Fibroblast of upper back skin (primary cell): ENCODE results near the gene DLGAP1.
A peak's percentile ranks its signal among the peaks of the same experiment; 100 is the strongest.

ENCODE experiments used
- DNase-seq: peaks from one replicate; pipeline ENCODE4 v3.0.0-alpha.2; 2013

Gene DLGAP1

GRCh38 chr18:3552305-3552704 lies 902.8 kb downstream of the DLGAP1 start:
- no peak for DNase-seq

GRCh38 chr18:3547891-3548615 lies 907.1 kb downstream of the DLGAP1 start:
- peak; percentile 29 for DNase-seq

DNA sequence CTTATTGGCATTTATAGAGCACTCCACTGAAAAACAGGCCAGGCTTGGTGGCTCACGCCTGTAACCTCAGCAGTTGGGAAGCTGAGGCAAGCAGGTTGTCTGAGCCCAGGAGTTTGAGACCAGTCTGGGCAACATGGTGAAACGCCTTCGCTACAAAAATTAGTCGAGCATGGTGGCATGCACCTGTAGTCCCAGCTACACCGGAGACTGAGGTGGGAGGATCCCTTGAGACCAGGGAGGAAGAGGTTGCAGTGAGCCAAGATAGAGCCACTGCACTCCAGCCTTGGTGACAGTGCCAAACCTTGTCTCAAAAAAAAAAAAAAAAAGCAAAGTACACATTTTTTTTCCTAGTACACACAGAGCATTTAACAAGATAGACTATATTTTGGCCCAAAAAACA lies 909.0 kb downstream of the DLGAP1 start:
- DNase-seq, result no peak

DNA sequence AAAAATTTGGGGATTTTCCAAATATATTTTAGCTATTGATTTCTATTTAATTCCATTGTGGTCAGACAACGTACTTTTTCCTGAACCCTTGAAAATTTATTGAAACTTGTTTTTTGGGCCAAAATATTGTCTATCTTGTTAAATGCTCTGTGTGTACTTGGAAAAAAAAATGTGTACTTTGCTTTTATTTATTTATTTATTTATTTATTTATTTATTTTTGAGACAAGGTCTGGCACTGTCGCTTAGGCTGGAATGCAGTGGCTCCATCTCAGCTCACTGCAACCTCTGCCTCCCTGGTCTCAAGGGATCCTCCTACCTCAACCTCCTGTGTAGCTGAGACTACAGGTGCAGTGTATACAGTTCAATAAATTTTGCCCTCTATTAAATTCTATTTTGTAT lies 910.6 kb downstream of the DLGAP1 start:
- no peak for DNase-seq

DNA sequence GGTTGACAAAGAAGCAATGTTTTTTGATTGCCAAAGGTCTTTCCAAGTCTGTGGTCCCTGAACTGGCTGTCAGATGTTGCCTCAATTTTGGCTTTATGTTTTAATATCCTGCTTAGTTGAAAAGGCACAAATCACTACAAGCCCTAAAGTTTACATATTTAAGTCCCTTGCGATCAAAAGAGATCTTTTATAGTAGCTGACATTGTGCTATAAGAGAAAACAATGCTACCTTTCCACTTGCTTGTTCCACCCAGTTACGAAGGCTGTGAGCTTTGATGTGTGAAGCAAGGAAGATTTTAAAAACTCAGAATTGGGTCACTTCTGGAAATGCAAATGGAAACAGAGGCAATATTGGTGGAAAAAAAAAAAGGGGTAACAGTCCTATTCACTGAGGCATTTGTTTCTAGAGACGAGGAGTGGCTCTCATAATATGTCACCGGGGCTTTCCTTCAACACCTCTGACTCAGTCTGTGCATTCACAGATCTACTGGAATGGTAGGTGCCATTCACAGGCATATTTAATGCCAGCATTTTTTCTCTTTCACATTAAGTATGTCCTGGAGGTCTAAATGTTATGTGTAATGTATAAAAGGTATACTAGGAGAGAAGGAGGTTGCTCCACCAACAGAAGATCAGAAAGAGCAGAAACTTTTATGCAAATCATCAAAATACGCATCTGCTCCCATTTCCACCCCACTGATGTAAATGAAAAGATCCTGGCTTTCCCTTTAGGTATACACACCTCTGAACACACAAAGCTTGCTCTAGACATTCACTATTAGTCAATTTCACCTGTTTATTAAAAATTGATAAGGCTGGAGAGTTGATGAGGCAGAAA lies 913.3 kb downstream of the DLGAP1 start:
- no peak for DNase-seq

DNA sequence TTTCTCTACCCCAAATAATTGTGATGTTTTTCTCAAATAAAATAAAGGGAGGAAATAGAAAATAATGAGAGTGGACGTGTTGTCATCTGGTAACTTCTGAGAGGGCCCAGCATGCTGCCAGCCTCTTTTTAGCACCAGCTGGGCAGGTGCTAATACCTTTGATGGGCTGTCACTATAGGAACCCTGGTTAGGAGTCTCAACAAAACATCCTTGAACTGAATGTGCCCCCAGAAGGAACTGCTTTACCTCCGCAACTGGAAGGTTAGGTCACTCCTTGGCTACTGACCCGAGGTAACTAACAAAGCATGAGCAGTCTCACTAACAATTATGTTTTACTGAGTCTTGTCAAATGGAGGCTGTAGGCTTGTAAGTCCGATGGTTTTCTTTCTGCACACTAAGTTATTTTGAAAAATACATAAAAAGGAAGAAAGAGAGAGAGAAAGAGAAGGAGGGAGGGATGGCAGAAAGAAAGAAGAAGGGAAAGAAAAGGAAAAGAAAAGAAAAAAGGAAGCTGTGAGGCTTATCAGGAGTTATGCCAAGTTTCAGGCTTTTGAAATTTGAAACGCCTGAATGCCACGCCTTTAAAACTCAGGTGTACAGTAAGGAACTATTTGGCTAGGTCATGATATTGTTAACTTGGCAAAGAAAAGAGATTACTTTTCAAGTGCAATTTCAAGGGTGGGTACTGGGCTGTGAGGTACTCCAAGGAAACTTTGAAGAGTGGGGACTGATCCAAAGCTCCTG lies 914.1 kb downstream of the DLGAP1 start:
- DNase-seq, result no peak

DNA sequence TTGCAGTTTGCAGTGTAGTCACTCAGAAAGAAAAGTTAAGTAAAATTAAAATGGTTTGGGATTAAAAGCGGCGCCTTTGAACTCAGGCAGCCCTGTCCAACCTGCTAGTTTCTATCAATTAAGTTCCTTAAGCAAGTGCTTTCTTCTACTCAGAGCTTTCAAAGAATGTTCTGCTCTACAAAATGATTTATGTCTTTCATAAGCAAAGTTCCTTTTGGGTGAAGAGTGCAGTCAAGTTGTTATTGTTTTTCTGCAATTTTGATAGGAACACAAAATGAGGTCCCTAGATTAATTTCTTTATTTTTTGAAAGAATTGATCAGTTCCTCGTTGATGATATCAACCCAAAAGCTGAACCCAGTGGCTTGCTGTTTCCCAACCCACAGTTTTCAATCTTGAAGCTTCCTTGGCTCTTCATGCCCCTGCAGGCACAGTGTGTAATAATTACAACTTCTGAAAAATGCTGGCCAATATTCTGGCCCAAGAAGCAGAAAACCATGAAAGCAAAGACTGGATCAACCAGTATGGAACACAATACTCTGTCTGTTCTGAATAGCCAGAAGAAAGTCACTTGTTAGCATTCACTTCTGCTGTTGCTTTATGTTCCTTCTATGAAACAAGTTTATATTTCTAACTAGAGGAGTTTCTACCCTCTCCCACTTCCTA lies 916.0 kb downstream of the DLGAP1 start:
- DNase-seq, result no peak

DNA sequence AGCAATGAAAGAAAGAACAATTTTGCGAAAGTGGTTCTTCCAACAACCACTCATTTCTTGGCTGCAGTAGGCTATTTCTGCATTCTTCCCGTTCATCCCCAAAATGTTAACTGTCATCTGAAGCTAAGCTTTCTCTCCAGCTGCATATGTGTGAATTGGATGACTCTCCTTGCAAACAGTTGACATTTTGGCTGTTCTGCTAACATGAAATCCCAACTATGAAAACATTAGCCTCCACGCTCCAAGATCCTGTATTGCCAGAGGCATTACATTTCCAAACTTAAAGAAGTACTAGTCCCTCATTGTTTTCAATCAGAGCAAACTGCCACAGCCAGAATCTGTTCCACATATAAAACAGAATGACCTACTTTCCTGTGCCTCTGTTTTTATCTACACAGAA lies 916.7 kb downstream of the DLGAP1 start:
- no peak for DNase-seq

DNA sequence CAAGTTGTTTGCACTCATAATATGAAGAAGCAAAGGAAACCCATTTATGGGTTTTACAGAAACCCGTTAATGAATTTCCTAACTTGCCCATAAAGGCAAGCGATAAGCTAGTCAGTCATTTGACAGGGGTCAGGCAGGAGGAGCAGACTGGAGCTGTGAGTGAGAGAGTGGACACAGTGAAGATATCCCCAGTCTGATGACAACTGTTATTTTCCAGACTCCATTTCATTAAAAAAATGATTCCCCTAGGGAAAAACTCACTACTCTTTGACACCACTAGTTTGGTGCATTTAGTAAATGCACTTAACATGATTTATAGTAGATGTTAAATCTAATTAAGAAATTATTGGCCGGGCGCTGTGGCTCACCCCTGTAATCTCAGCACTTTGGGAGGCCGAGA lies 924.3 kb downstream of the DLGAP1 start:
- DNase-seq, result no peak

- no peak for DNase-seq
Observed at GRCh38 chr18:3529601-3530000, 925.5 kb downstream of the DLGAP1 start.

GRCh38 chr18:3529077-3529476 lies 926.0 kb downstream of the DLGAP1 start:
- DNase-seq, result no peak

- DNase-seq, result no peak
Observed at GRCh38 chr18:3528231-3528630, 926.9 kb downstream of the DLGAP1 start.

- DNase-seq, result peak; percentile 77
Observed at GRCh38 chr18:3526421-3527354, 928.4 kb downstream of the DLGAP1 start.

GRCh38 chr18:3525870-3526420 lies 929.2 kb downstream of the DLGAP1 start:
- DNase-seq, result peak; percentile 56

DNA sequence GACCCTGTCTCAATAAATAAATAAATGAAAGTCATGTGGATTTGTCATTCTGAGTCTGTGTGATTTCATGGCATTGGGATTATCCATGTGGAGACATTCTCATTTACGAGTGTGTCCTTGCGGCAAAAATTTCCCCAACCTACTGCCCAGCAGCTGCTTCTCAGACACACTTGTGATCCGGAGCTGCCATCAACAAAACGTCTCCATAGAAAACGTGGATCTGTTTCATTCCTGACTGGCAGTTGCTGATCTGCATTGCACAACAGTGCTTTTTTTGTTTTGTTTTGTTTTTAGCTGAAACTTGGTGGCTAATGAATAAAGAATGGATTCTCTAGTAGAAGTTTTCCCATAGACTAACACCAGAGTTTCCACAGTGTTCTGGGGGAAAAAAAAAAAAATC lies 930.4 kb downstream of the DLGAP1 start:
- no peak for DNase-seq

- DNase-seq, result no peak
Observed at GRCh38 chr18:3520230-3521085, 934.6 kb downstream of the DLGAP1 start.

GRCh38 chr18:3514312-3515216 lies 940.5 kb downstream of the DLGAP1 start:
- no peak for DNase-seq

DNA sequence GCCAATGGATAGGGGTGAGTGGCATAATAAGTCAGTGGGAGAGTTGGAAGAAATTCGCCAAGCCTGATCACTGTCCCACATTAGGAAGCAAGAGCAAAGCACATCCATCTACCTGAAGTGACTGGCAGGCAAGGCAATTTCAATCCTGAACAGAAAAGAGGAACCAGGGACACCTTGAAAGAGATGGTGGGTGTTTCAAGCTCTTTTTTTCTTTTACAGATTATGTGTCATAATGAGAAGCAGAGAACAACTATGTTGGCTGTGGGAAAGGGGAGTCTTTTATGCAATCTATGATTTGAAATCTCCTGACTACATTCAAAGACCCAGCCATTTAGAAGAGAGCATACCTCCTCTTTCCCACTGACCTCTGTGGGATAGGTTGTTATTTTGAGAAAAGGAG lies 941.6 kb downstream of the DLGAP1 start:
- DNase-seq, result no peak

GRCh38 chr18:3511980-3512379 lies 943.1 kb downstream of the DLGAP1 start:
- DNase-seq, result peak; percentile 77
